HEK293T (cell line): ENCODE measurements around the gene PRKCB.

Experiments used
- BHLHE40 ChIP-seq: fragments of 450-650 bp; IDR thresholded peaks from 2 replicates; pipeline ENCODE4 v1.6.1; 2016; ENCODE audit warnings: mild to moderate bottlenecking, moderate library complexity, borderline replicate concordance
- ELF4 ChIP-seq: fragments of 450-650 bp; IDR thresholded peaks from 2 replicates; pipeline ENCODE4 v1.6.1; 2017; ENCODE audit warnings: antibody characterized with exemption
- FOXA1 ChIP-seq: fragments of 450-650 bp; IDR thresholded peaks from 2 replicates; pipeline ENCODE4 v1.6.1; 2016; ENCODE audit warnings: mild to moderate bottlenecking
- FOXK2 ChIP-seq: fragments of 450-650 bp; IDR thresholded peaks from 2 replicates; pipeline ENCODE4 v1.6.1; 2016; ENCODE audit warnings: mild to moderate bottlenecking
- FOXM1 ChIP-seq: fragments of 450-650 bp; IDR thresholded peaks from 2 replicates; pipeline ENCODE4 v1.6.1; 2017; ENCODE audit warnings: mild to moderate bottlenecking, borderline replicate concordance
- HDGF ChIP-seq: fragments of 450-650 bp; IDR thresholded peaks from 2 replicates; pipeline ENCODE4 v1.6.1; 2017; ENCODE audit warnings: antibody characterized with exemption, borderline replicate concordance
- L3MBTL2 ChIP-seq: fragments of 450-650 bp; conservative IDR thresholded peaks from 2 replicates; pipeline ENCODE4 v1.6.1; 2016; ENCODE audit warnings: mild to moderate bottlenecking
- NFRKB ChIP-seq: fragments of 450-650 bp; IDR thresholded peaks from 2 replicates; pipeline ENCODE4 v1.6.1; 2016; ENCODE audit warnings: mild to moderate bottlenecking, moderate library complexity
- SP1 ChIP-seq: fragments of 450-650 bp; IDR thresholded peaks from 2 replicates; pipeline ENCODE4 v1.6.1; 2017
- TARDBP ChIP-seq: fragments of 450-650 bp; IDR thresholded peaks from 2 replicates; pipeline ENCODE4 v1.6.1; 2016
- ZNF384 ChIP-seq: fragments of 450-650 bp; IDR thresholded peaks from 2 replicates; pipeline ENCODE4 v1.6.1; 2016

DNA sequence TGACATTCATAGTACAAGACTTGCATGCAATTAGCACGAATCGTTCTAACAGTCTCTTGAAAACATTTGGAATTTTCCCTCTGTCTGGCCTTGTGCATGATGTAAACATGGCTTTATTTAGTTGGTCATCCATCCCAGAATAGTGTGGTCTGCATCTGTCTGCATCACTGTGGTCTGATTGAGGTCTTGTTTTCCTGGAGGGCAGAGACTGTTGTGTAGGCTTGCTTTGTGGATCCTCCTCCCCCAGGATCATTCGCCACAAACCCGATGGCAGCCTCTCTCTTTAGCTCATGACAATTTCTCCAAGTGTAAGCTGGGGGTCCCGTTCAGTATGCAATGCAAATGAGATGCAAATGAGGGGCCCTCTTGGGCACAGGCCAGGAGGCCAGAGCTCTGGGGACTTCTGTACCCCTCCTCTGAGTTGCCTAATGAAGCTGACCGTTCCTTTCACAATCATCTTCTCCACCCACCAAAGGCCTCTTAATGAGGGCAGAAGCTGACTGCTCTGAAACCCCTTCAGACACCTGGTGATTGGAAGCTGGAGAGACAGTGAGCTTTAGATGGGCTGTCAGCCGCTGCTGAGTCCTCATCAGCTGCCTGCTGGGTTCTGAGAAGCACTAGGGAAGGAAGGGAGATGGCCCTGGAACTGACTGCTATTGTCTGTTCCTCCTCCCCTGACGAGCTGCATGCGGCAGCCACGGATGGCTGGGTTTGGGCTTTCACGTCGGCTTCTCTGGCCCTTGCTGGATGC lies 219.1 kb downstream of the PRKCB start:
- no peak for TF ChIP-seq SP1
- TF ChIP-seq FOXA1: no peak
- no peak for TF ChIP-seq BHLHE40
- no peak for TF ChIP-seq ELF4
- no peak for TF ChIP-seq NFRKB
- TF ChIP-seq L3MBTL2: no peak
- TF ChIP-seq TARDBP: no peak
- TF ChIP-seq FOXM1: no peak
- no peak for TF ChIP-seq ZNF384
- no peak for TF ChIP-seq FOXK2
- no peak for TF ChIP-seq HDGF
